Stimulated activated CD8-positive, alpha-beta memory T cell treated with anti-CD3 and anti-CD28 coated beads, Interleukin-7, amount 100 ng/mL, for 24 hours (primary cell): ENCODE data around the gene DDC.
"Not testable (repeated sequence)": the region's sequence is repeated elsewhere in the genome, so short reads cannot be mapped to it uniquely, and the experiment has no call there.

Experiments
- DNase-seq: peaks from one replicate; pipeline ENCODE4 v3.0.0-alpha.2; 2020; ENCODE audit warnings: low read depth

The DDC gene

DNA sequence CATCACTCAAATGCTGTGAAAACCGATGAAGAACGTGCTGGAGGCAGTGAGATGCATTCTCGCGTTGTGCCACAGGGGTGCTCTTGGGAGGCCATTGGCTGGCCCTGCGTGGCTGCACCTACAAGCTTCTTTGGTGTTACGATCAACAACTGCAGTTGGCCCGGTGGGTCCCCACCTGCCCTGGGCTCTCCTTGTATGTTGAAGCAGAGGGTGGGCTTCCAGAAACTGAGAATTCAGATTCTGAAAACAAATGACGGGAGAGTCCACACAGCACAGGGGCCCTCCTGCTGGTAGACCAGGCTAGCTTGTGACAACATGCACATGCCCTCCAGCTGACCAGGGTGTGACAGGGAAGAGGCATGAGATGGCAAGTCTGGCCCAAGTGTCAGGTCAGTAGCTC lies 23.7 kb upstream of the DDC start:
- no peak for DNase-seq

DNA sequence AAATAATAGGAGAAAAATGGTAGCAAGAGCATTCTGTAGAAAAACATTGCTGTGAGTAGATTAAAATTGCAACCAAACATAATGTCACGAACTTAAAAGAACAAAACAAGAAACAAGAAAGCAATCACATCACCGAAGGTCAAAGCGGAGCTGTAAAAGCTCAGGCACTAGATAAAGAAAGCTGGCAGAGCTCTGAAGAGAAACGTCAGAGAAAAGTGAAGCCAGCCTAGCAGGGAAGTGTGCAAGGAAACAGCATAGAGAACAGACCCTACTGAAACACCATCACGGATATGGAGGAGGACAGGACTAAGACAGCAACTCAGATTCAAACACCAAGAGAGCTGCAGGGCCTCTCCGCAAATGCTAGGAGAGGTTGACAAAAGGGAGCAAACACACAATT lies 22.5 kb upstream of the DDC start:
- no peak for DNase-seq

DNA sequence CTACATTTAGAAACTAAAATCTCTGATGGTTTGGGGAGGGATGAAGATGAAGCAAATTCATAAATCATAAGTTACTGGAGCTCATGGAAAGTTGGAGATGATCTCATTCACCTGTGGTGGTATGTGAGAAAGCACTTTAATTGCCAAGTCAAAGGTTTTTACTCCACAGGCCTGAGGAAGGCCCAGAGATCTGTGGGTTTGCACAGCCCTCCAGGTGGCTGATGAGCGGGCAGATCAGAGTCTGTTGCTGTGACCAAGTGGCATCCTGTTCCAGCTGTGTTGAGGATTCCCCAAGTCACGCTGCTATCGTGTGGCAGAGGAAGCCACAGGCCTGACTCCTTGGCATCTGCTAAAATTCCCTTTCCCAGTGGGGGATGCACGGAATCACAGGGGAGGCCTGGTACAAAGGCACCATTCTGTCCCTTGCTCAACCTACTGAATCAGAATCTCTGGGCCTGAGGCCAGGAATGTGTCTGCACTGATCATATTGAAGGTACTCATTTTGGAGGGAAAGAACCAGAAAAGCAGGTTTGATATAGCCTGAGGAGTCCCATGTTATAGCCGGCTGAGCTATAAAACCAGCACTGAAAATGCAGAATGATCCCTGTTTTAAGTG lies 19.7 kb upstream of the DDC start:
- DNase-seq = no peak

DNA sequence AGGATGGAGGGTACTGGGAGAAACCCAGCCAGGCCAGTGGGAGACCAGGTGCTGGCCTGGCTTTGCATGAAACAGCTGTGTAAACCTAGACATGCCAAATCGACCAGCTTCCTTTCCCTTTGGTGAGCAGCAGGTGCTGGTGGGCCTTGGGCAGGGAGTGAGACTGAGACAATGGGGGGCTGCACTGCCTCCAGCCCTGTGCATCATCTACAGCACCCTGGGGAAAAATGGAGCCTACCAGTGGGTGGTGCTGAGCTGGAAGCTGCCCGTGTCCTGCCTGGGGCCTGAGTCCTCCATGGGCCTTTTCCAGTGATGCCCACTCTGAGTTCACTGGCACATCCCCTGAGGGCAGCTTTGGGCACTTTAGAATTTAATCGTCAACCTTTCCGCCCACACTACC lies 19.2 kb upstream of the DDC start:
- no peak for DNase-seq

DNA sequence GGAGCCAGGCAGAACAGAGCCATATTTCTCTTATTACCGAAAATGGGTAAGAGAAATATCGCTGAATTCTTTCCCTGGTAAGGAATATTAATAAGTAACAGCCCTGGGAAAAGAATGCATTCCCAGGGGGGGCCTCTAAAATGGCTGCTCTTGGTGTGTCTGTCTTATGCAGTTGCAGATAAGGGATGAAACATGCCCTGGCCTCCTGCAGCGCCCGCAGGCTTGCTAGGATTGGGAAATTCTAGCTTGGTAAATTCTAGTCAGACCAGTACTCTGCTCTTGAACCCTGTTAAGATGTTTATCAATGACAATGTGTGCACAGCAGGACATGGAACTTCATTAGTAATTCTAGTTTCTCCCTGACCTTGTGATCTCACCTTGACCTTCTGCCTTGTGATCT lies 18.1 kb upstream of the DDC start:
- not testable (repeated sequence) for DNase-seq

DNA sequence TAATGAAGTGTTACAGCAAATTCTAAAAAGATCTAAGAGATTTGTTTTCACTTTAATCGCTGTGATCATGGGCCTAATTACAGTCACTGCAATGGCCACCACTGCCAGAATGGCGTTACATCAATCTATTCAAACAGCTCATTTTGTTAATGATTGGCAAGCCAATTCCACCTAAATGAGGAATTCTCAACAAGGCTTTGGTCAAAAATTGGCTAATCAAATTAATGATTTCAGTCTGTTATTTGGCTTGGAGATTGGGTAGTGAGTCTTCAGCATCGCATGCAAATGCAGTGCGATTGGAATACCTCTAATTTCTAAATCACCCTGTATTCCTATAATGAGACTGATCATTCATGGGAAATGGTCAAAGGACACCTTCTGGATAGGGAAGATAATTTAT lies 17.1 kb upstream of the DDC start:
- DNase-seq = not testable (repeated sequence)

DNA sequence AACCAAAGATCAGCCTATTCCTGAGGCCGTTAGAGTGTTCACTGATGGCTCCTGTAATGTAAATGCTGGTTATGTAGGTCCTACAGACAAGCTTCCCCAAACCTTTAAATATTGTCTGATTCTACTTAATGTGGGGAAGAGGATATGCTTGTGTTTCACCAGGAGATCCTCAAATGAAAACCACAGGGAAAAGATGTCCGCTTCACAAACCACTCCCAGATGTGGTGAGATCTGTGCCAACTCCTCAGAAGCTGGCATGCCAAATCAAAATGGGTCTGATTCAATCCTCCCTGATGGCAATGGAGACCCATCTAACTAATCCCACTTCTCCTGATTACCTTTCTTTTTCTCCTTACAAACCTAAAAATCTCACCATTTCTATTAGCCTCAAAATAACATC lies 15.5 kb upstream of the DDC start:
- not testable (repeated sequence) for DNase-seq

DNA sequence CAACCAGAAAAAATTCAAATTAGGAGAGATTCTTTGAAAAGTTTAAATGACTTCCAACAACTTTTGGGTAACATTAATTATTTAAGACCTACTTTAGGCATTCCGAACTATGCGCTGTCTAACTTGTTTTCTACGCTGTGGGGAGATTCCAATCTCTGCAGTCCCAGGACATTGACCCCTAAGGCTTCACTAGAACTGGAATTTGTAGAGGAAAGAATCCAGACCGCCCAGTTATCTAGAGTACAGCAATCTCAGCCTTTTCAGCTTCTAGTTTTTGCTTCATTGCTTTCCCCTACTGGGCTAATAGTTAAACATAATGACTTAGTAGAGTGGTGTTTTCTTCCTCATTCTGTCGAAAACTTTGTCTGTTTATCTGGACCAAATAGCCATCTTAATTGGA lies 14.9 kb upstream of the DDC start:
- DNase-seq = no peak

DNA sequence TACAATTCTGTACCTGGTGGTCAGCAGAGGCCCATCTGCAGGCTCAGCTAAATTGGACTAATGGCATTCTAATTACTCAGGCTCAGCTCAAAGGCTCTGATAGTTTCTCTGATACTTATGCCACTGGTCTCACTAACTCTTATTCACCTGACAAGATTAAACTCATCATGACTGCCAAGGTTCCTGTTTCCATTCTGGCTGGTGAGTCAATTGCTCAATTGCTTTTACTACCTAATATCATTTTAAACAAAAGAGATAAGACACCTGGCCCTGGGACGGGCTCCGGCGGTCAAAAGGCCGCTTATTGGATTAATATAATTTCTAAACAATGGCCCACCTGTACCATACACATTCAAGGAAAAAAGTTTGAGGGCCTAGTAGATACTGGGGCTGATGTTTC lies 12.9 kb upstream of the DDC start:
- DNase-seq = not testable (repeated sequence)

DNA sequence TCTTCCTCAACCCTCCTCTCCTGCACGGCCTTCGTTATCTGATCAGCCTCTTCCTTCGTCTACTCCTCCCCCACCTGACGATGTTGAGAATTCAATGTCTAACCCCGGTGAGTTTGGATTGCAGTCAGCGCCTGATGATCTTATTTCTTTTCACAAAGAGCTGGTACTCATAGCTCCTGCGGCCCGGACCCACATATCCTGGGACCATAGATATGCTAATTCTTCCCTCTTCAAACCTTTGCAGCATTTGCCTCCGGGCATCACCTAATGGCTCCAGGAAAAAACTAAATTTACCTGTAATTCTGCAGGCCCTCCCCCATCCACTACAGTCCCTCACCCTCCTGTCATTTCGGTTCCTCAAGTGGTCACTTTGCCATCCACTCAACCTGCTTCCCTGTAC lies 12.4 kb upstream of the DDC start:
- no peak for DNase-seq

DNA sequence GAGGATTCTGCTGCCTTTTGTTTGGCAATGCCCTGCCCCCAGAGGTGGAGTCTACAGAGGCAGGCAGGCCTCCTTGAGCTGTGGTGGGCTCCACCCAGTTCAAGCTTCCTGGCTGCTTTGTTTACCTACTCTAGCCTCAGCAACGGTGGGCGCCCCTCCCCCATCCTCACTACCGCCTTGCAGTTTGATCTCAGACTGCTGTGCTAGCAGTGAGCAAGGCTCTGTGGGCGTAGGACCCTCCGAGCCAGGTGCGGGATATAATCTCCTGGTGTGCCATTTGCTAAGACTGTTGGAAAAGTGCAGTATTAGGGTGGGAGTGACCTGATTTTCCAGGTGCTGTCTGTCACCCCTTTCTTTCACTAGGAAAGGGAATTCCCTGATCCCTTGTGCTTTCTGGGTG lies 11.2 kb upstream of the DDC start:
- DNase-seq = not testable (repeated sequence)

DNA sequence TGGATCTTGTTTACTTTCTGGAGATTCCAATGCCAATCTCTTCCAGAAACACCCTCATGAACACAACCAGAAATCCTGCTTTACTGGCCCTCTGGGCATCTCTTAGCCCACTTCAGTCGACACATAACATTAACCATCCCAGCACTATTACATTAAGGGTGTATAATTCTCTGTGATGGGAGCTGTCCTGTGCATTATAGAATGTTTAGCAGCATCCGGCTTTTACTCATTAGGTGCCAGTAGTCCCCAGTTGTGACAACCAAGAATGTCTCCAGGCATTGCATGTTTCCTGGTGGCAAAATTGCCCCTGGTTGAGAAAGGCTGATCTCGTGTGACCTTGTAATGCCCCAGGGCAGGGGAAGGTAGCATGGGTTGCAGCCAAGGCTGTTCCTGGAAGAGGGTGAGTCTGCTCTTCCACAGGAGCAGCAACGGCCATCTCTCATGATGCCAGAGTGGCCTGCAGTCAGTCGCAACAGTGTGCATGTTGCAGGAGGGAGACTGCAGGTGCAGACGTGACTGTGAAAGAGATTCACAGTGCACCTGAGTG lies 2.6 kb upstream of the DDC start:
- no peak for DNase-seq

DNA sequence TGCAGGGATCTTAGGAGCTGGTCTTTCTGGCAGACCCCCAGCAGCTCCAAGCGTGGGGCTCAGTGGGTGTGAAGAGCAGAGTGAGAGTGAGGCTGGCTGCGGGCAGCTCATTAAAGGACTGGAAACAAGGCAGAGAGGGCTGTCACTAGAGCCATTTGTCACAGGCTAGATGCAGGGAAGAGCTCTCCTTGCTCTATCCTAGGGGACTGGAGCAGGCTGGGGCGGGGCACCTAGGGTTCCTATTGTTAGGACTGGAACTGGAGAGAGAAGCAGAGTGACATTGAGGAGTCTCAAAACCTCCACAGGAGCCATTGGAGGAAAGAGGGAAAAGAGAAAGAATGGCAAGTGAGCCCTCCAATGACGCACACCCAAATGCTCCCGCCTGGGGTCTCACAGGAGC lies 772 bp upstream of the DDC start:
- DNase-seq = no peak

DNA sequence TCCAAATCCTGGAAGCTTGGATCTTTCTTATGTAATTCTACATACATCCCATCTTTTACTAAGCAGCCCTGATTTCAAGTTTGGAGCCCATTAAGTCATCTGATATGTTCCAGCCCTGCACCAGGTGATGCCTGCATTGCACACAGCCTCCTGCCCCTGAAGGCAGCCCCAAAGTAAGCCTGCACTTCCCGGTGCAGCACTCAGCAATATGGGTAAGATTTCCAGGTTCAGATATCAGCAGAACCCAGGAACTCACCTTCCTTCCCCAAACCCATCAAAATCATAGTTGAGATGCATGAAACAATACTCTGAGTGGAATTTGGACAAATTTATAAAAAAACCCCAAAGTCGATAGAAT lies 333 bp upstream of the DDC start:
- DNase-seq = no peak

DNA sequence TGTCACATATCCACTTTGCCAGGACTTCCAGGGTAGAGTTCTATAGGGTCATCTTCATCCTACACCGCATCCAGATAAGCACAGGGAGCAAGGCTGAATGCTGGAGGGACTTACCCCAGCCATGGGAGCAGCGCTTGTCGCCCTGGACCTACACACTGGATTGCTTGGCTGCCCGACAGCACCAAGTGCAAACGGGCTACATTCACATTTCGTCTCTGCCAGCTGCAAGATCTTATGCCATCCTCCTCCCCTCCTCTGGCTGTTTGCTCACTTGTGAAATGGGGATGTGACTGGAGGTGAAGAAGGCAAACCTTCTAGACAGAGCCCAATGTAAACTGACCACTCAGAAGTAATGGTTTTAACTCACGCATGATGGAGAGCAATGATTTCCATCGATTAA lies 1.0 kb downstream of the DDC start:
- no peak for DNase-seq

DNA sequence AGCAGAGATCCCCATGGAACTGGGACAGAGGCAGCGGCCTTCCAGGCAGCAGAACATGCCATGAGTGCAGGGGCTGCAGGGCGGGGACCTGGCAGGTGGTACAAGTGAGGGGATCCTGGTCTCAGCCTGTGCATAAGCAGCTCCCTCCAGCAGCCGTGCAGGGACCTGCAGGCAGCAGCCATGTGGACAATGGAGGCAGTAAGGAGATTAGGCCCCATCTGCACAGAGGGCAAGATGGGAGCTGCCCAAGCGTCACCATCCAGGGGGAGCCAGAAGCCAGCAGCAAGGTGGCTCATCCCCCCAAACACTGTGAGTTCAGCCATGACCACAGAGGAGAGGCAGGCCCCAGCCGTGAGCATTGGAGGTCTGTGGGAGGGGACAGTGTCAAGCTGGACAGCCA lies 3.1 kb downstream of the DDC start:
- no peak for DNase-seq

DNA sequence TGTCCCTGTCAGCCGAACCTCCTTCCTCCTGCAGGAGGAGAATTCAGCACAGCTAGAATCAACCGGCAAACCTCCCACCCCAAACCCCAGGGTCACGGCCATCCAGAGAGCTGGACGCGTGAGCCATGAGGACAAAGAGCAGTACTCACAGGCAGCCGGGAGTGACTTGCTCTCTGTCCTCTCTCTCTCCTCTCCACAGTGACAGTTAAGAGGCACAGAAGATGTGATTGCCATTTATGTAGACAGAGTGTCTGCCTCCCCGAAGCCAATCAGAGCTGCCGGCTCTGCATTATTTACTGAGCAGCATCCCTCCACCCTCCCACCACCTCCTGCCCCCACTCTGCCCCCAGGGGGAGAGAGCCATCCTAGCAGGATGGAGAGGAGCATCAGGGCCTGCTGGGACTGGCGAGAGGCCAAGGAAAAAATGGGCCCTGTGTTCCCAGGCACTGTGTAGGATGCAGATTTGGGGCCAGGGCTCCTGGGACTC lies 4.3 kb downstream of the DDC start:
- no peak for DNase-seq

DNA sequence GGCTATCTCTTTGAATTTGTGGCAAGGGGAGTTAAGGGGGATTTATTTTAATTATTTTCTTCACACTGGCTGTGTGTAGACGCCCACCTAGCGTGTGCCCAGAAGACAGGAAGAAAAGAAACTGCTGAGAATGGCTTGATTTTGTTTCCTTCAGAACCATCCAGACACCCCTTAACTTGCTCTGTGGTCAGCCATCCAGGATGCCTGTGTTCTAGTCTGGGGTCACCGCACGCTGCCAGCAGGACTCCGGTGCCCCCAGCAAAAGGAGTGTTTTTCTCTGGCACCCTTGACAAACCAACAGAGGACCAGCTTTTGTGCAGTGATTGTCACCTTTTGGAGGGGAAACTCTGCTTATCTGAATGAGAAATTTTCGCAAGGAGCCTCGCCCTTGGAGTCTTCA lies 5.3 kb downstream of the DDC start:
- DNase-seq = no peak

DNA sequence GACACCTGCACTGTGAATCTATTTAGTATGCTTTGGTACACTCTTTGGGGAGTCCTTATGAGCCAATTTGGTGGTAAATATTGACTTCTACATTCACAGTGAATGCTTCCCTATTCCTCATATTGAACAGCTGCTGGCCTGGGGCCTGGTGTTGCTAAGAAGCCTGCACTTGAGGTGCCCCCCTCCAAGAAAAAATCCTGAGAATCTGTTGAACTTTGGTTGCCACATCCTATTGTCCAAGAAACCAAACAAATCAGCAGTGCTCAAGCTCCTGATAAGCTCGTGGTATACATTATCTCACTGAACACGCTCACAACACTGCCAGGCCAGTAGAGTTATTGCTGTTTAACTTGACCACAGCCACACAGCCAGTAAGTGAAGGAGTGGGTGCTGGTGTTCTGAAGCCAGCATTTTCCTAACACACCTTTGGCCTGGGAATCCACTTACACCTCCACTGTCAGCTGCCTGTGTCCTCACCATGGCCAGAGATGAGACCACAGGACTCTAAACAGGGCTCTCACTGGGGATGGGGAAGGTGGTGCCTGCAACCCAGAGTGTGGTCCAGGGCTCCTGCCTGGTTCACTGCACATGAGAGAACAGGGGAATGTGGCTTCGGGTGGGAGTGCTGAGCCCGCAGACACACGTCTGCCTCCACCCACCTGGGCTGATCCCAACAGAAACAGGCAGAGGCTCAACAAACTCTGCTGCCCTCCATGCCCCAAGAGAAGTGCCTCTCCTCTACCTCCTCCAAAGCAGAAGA lies 6.7 kb downstream of the DDC start:
- no peak for DNase-seq

DNA sequence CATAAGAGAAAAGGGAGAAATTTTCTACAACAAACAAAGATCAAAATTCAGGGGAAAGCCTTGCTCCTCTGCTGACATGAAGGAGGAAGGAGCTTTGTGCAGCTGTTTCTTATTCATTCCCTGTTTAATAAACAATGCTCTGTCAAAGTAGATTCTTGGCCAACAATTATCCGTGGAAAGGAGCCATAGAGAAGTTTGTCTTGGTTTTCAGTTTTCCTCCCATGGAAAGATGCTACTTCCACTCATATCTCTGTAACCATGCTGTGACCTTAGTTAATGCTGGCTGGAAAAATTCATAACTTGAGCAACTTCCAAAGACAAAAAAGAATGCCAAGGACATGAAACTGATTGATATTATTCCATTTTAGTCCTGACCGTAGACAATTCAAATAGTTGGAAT lies 8.1 kb downstream of the DDC start:
- no peak for DNase-seq

DNA sequence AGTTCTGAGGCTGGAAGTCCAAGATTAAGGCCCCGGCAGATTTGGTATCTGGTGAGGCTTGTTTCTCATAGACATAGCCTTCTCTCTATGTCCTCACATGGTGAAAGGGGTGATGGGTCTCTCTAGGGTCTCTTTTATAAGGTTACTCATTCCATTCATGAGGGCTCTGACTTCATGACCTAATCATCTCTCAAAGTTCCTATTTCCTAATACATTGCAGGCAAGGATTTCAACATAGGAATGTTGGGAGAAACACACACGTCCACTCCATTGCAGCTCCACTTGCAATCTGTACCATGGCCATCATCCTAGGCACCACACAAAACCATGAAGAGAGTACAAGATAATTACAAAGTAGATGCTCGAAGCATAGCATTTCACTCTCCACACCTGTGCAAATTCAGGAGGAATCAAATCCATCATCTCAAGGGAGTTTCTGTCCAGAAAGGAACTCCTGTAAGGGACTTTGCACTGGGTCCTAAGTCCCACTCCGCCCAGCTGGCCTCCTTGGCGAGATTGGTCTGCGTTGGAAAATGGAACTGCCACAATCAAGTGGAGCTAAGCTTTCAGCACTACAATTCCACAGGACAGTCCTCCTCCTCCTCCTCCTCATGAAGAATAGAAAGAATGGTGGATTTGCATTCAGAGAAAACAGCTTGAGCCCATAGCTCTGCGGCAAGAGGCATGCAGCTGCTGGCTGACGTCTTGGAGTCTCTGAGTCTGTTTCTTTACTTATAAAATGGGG lies 8.8 kb downstream of the DDC start:
- no peak for DNase-seq

DNA sequence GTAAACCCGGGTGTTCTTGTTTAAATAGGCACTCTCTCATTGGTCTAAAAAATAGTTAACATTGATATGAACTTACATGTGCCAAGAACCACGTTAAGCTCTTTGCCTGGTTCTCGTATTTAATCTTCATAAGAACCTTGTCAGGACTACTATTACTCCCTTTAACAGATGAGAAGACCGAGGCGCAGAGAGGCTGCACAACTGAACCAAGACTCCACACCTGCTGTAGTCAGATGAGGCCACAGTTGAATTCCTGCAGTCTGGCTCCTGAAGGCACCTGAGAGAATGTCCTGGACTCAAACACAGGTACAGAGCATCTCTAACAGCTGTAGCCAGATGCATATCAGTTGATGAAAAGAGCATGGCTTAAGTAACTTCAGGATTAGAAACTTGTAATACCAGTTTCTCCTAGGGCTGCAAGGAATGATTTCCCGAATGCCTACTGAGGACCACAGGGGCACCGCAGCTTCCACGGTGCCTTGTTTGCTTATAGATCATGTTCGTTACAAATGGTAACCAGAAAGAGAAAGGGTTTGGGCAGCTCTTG lies 9.5 kb downstream of the DDC start:
- DNase-seq = no peak
